KMS-11 (cell line): Measurements from ENCODE around the gene UBE2H.

Experiments
- H2AFZ ChIP-seq: fragments of 200-600 bp; sonication (generic); 2 replicates; pipeline ENCODE4 v1.6.1; 2016; ENCODE audit warnings: antibody characterized with exemption, mixed run types, low read depth
- H3K27ac ChIP-seq: fragments of 200-600 bp; sonication (generic); 2 replicates; pipeline ENCODE4 v1.6.1; 2016; ENCODE audit warnings: mild to moderate bottlenecking, mixed run types
- H3K27me3 ChIP-seq: fragments of 200-600 bp; sonication (generic); 2 replicates; pipeline ENCODE4 v1.6.1; 2017; ENCODE audit warnings: mild to moderate bottlenecking, low read depth, mixed run types, moderate library complexity; ENCODE audit not compliant: insufficient read depth
- H3K36me3 ChIP-seq: fragments of 200-600 bp; sonication (generic); 2 replicates; pipeline ENCODE4 v1.6.1; 2017; ENCODE audit warnings: mild to moderate bottlenecking, mixed run types; ENCODE audit not compliant: insufficient read depth
- H3K4me1 ChIP-seq: fragments of 200-600 bp; sonication (generic); 2 replicates; pipeline ENCODE4 v1.6.1; 2016; ENCODE audit warnings: mild to moderate bottlenecking, low read depth, mixed run types; ENCODE audit not compliant: poor library complexity, severe bottlenecking
- H3K4me2 ChIP-seq: fragments of 200-600 bp; sonication (generic); 2 replicates; pipeline ENCODE4 v1.7.0; 2016; ENCODE audit warnings: mild to moderate bottlenecking, mixed run types
- H3K4me3 ChIP-seq: fragments of 200-600 bp; sonication (generic); IDR thresholded peaks from 2 replicates; pipeline ENCODE4 v1.6.1; 2017; ENCODE audit warnings: low read depth, low read length, mixed read lengths; ENCODE audit not compliant: insufficient read depth
- H3K79me2 ChIP-seq: fragments of 200-600 bp; sonication (generic); 2 replicates; pipeline ENCODE4 v1.6.1; 2016; ENCODE audit warnings: low read depth, mixed run types; ENCODE audit not compliant: insufficient read depth
- H3K9ac ChIP-seq: fragments of 200-600 bp; sonication (generic); 2 replicates; pipeline ENCODE4 v1.6.1; 2016; ENCODE audit warnings: mild to moderate bottlenecking, mixed run types
- H4K20me1 ChIP-seq: fragments of 200-600 bp; sonication (generic); 2 replicates; pipeline ENCODE4 v1.6.1; 2016; ENCODE audit warnings: mild to moderate bottlenecking, mixed run types; ENCODE audit not compliant: insufficient read depth
- TF ChIP-seq, protein P1 (sequence below): fragments of 200-600 bp; sonication (generic); conservative IDR thresholded peaks from 2 replicates; pipeline ENCODE4 v1.6.1; 2017; ENCODE audit warnings: low read depth, mild to moderate bottlenecking, antibody characterized with exemption, low read length, moderate library complexity, mixed read lengths

UBE2H gene

DNA sequence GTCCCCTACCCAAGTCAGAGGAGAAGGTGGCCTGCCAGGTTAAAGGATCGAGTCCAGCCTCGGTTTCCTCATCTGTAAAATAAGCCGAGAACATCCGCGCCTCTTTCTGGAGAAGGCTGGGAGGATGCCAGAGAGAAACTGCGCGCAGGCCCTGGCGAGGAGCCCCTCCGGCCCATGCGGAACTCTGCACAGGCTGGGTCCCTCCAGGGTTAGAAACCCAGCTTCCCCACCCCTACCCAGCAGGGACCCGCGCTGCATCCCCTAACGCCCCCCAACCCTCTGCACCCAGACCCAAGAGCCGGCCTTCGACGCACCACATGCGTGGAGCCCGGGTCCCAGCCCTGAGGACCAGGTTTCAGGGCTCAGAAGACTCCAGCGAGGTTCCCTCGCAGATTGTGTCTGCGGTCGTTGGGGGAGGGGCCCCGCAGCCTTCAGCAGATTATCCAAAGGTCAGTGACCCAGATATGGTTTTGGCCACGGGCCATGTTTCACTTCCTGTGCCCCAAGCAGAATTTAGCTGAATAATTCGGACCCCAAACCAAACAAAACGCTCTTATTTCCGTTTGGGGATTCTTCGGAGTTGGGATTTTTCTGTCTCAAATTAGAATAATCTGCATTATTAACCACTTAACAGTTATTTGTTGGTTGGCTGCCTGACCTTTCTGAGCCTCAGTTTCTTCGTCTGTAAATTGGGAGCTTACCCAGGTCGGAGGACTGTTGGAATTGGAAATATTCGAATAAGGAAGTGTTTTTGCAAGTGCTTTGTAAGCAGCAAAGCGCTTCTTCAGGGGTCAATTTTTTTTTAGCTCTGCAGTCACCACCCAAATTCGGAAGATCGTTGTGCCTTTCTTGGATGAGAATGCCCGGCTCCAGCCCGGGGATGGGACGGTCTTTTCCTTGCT is 167.7 kb downstream of the UBE2H start:
- Histone ChIP-seq H3K36me3 (no peaks in the 10 kb centered on the region), H3K79me2 (no peaks in the 10 kb centered on the region), H3K27me3 (peaks cover 25% of the 10 kb centered on the region; the same call in 1 of the 2 replicates), H2AFZ (no peak overlapping the region), H4K20me1 (no peaks in the 10 kb centered on the region), H3K9ac (no peak overlapping the region), H3K27ac (no peak overlapping the region), H3K4me1 (peaks cover 24% of the 10 kb centered on the region), H3K4me3 (no peak overlapping the region), H3K4me2 (peak overlapping the region; percentile 1; the same call in 1 of the 2 replicates)
- TF ChIP-seq, protein P1, sequence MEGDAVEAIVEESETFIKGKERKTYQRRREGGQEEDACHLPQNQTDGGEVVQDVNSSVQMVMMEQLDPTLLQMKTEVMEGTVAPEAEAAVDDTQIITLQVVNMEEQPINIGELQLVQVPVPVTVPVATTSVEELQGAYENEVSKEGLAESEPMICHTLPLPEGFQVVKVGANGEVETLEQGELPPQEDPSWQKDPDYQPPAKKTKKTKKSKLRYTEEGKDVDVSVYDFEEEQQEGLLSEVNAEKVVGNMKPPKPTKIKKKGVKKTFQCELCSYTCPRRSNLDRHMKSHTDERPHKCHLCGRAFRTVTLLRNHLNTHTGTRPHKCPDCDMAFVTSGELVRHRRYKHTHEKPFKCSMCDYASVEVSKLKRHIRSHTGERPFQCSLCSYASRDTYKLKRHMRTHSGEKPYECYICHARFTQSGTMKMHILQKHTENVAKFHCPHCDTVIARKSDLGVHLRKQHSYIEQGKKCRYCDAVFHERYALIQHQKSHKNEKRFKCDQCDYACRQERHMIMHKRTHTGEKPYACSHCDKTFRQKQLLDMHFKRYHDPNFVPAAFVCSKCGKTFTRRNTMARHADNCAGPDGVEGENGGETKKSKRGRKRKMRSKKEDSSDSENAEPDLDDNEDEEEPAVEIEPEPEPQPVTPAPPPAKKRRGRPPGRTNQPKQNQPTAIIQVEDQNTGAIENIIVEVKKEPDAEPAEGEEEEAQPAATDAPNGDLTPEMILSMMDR = no peak

GRCh38 chr7:129784437-129784782 is 168.3 kb downstream of the UBE2H start:
- Histone ChIP-seq H3K9ac (no peak overlapping the region), H4K20me1 (no peaks in the 10 kb centered on the region), H3K4me1 (peaks cover 24% of the 10 kb centered on the region), H2AFZ (no peak overlapping the region), H3K36me3 (no peaks in the 10 kb centered on the region), H3K4me3 (no peak overlapping the region), H3K4me2 (peak overlapping the region; percentile 1; the same call in 1 of the 2 replicates), H3K27ac (no peak overlapping the region), H3K27me3 (peaks cover 25% of the 10 kb centered on the region; the same call in 1 of the 2 replicates), H3K79me2 (no peaks in the 10 kb centered on the region)
- TF ChIP-seq, protein P1 = no peak

- no peak overlapping the region for H3K27ac ChIP-seq
- H2AFZ ChIP-seq = no peak overlapping the region
- TF ChIP-seq, protein P1 = no peak
- 0 out of 2 replicates have a peak, but pooled peaks cover 4% of the 10 kb centered on the region for H3K79me2 ChIP-seq
- H3K27me3 ChIP-seq = peaks cover 25% of the 10 kb centered on the region; the same call in 1 of the 2 replicates
- peaks cover 24% of the 10 kb centered on the region for H3K4me1 ChIP-seq
- no peaks in the 10 kb centered on the region for H3K36me3 ChIP-seq
- no peak overlapping the region for H3K4me3 ChIP-seq
- H3K4me2 ChIP-seq = no peak overlapping the region
- no peaks in the 10 kb centered on the region for H4K20me1 ChIP-seq
- no peak overlapping the region for H3K9ac ChIP-seq
These were observed 169.2 kb downstream of the UBE2H start for GRCh38 chr7:129783584-129783919.

DNA sequence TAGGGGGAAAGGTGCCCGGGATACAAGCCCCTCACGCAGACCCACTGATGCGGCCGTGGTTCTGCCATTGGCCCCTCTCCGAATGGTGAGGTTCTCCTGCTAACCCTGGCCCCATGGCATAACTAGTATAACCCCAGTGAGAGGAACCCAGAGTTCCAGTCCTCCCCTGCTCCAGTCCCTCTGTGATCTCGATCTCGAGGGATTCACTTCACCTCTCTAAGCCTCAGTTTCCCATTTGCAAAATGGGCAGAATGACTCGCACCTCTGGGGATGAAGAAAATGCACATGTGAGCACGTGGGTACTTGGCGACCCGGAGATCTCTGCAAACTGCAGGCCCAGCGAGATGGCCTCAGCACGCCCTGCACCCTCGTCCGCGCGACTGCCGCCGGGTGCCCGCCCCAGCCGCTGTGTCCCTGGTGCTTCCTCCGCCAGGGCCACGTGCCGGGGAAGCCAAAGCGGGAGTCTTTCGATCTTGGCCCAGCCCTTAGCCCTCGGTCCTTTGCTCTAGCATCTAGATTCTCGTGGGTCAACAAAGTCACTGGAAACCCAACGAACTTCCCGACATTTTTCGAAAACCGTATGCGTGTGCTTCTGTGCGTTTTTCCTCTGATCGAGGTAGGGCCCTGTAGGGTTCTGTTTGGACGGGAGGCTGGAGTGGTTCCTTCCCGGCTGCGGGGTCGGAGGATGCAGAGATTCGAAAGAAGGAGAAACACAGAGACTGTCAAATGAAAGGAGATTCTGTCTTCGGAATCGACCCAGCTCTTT is 169.8 kb downstream of the UBE2H start:
- H4K20me1 ChIP-seq = no peaks in the 10 kb centered on the region
- H3K4me1 ChIP-seq = peaks cover 24% of the 10 kb centered on the region
- H3K36me3 ChIP-seq = no peaks in the 10 kb centered on the region
- no peak overlapping the region for H3K4me3 ChIP-seq
- H3K27ac ChIP-seq = no peak overlapping the region
- no peak overlapping the region for H3K9ac ChIP-seq
- TF ChIP-seq, protein P1 = no peak
- H3K4me2 ChIP-seq = no peak overlapping the region
- H3K27me3 ChIP-seq = peaks cover 25% of the 10 kb centered on the region; the same call in 1 of the 2 replicates
- no peak overlapping the region for H2AFZ ChIP-seq
- 0 out of 2 replicates have a peak, but pooled peaks cover 7% of the 10 kb centered on the region for H3K79me2 ChIP-seq
